GM12878 (cell line): ENCODE results near the gene PIK3C2B. TPM values are rescaled to one million over a fixed set of nuclear protein-coding genes. Genes with fewer than 3 reads are reported as not detected.

Experiments used
- BCL11A ChIP-seq: IDR thresholded peaks from 2 replicates; pipeline ENCODE4 v1.6.1; 2011; ENCODE audit warnings: low read depth, low read length
- BMI1 ChIP-seq: fragments of 450-650 bp; IDR thresholded peaks from 2 replicates; pipeline ENCODE4 v1.6.1; 2016; ENCODE audit warnings: mild to moderate bottlenecking, moderate library complexity, borderline replicate concordance
- EGR1 ChIP-seq, 2 experiments: IDR thresholded peaks; 1 replicate in 1 of 2; 2 replicates in 1 of 2; pipeline ENCODE4 v1.6.1; 2011 to 2012; ENCODE audit warnings: low read depth in 2 of 2, low read length in 2 of 2, borderline replicate concordance in 1 of 2, mild to moderate bottlenecking in 1 of 2, moderate library complexity in 1 of 2
- EZH2 ChIP-seq: IDR thresholded peaks from 2 replicates; pipeline ENCODE4 v1.6.1; 2012; ENCODE audit warnings: low read depth, mild to moderate bottlenecking, control low read depth, inconsistent platforms, low read length, borderline replicate concordance; ENCODE audit not compliant: control insufficient read depth
- SREBF1 ChIP-seq: IDR thresholded peaks from 2 replicates; pipeline ENCODE4 v1.6.1; 2012; ENCODE audit warnings: mild to moderate bottlenecking, low read length
- ZNF217 ChIP-seq: fragments of 450-650 bp; IDR thresholded peaks from 2 replicates; pipeline ENCODE4 v1.6.1; 2017; ENCODE audit warnings: antibody characterized with exemption, mild to moderate bottlenecking
- polyA plus RNA-seq, 11 experiments: library from polyadenylated mRNA; depleted of rRNA in 4 of 11; unstranded in 6 of 11; stranded (reverse) in 5 of 11; fragments of >200 nt; fragmentation: Nextera tagmentation in 4 of 11; fragmentation: Illumina TruSeq in 1 of 11; extraction: Ambion mirVana in 4 of 11; extraction: Trizol in 1 of 11; gene quantifications; 1 replicate in 1 of 11; 2 replicates in 10 of 11; pipeline versions ENCODE4 v1.2.1 to v1.2.3, GENCODE V29; 2011 to 2016; ENCODE audit warnings: inconsistent platforms in 2 of 11, missing spikeins in 2 of 11, low read depth in 1 of 11
- total RNA-seq, 4 experiments: library from RNA; depleted of rRNA in 3 of 4; stranded (reverse); fragments of >200 nt in 3 of 4; fragmentation: Illumina TruSeq in 1 of 4; extraction: Trizol in 1 of 4; gene quantifications; 2 replicates each; pipeline versions ENCODE4 v1.2.1 to v1.2.3, GENCODE V29; 2013 to 2021
- TF ChIP-seq, protein P1 (sequence below): fragments of 450-650 bp; IDR thresholded peaks from 2 replicates; pipeline ENCODE4 v1.6.1; 2017; ENCODE audit warnings: low read depth, mild to moderate bottlenecking, moderate library complexity
- TF ChIP-seq, protein P2 (sequence below): fragments of 450-650 bp; IDR thresholded peaks from 2 replicates; pipeline ENCODE4 v1.6.1; 2018; ENCODE audit warnings: mild to moderate bottlenecking, low read depth, moderate library complexity; ENCODE audit not compliant: partially characterized antibody
- TF ChIP-seq, protein P3 (sequence below): IDR thresholded peaks from 2 replicates; pipeline ENCODE4 v1.6.1; 2011; ENCODE audit warnings: low read depth, mild to moderate bottlenecking, low read length, moderate library complexity, borderline replicate concordance; ENCODE audit errors: extremely low read depth
- TF ChIP-seq, protein P4 (sequence below): fragments of 450-650 bp; formaldehyde crosslinking; IDR thresholded peaks from 2 replicates; pipeline ENCODE4 v1.5.0; 2022; ENCODE audit warnings: mild to moderate bottlenecking, missing genetic modification characterization
- TF ChIP-seq, protein P5 (sequence below): fragments of 450-650 bp; IDR thresholded peaks from 2 replicates; pipeline ENCODE4 v1.6.1; 2016; ENCODE audit warnings: mild to moderate bottlenecking

The PIK3C2B gene
- total and polyA plus RNA-seq, 10 of the 15 experiments (the other 5 are each of a cell fraction or from before 2014, with no cell fraction given), result 2.2 to 38.1 (median 11.4) TPM

DNA sequence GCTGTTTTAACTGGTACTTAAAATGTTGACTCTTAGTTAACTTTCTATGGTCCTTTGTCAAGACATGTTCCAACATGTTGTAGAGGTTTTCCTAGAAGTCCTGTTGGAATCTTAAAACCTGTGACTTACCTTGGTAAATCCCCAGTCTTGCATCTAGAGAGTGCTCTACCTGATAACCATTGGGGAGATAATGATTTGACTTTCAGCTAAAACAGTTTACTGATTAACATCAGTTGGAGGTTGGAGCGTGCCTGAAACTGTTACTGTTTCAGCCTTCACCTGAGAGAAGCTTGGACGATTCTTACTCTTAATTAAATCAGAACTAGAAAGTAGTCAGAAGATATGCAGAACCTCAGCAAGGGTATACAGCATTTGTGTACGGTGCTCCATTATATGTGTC is 30.4 kb upstream of the PIK3C2B start (continued):
- no peak for TF ChIP-seq BCL11A
- no peak for TF ChIP-seq EGR1 (IDR thresholded peaks at IDR 0.05; ENCODE audit: borderline replicate concordance in 1 of 2, low read depth in 2 of 2, low read length in 2 of 2)
- no peak for TF ChIP-seq BMI1
- TF ChIP-seq, protein P1, sequence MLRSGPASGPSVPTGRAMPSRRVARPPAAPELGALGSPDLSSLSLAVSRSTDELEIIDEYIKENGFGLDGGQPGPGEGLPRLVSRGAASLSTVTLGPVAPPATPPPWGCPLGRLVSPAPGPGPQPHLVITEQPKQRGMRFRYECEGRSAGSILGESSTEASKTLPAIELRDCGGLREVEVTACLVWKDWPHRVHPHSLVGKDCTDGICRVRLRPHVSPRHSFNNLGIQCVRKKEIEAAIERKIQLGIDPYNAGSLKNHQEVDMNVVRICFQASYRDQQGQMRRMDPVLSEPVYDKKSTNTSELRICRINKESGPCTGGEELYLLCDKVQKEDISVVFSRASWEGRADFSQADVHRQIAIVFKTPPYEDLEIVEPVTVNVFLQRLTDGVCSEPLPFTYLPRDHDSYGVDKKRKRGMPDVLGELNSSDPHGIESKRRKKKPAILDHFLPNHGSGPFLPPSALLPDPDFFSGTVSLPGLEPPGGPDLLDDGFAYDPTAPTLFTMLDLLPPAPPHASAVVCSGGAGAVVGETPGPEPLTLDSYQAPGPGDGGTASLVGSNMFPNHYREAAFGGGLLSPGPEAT, result 0 out of 2 replicates have a peak, but pooled peaks have one; percentile 22
- 0 out of 2 replicates have a peak, but pooled peaks have one; percentile 51 for TF ChIP-seq ZNF217
- TF ChIP-seq, protein P2, sequence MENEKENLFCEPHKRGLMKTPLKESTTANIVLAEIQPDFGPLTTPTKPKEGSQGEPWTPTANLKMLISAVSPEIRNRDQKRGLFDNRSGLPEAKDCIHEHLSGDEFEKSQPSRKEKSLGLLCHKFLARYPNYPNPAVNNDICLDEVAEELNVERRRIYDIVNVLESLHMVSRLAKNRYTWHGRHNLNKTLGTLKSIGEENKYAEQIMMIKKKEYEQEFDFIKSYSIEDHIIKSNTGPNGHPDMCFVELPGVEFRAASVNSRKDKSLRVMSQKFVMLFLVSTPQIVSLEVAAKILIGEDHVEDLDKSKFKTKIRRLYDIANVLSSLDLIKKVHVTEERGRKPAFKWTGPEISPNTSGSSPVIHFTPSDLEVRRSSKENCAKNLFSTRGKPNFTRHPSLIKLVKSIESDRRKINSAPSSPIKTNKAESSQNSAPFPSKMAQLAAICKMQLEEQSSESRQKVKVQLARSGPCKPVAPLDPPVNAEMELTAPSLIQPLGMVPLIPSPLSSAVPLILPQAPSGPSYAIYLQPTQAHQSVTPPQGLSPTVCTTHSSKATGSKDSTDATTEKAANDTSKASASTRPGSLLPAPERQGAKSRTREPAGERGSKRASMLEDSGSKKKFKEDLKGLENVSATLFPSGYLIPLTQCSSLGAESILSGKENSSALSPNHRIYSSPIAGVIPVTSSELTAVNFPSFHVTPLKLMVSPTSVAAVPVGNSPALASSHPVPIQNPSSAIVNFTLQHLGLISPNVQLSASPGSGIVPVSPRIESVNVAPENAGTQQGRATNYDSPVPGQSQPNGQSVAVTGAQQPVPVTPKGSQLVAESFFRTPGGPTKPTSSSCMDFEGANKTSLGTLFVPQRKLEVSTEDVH, result no peak
- TF ChIP-seq, protein P3, sequence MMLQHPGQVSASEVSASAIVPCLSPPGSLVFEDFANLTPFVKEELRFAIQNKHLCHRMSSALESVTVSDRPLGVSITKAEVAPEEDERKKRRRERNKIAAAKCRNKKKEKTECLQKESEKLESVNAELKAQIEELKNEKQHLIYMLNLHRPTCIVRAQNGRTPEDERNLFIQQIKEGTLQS, result no peak
- TF ChIP-seq, protein P4, sequence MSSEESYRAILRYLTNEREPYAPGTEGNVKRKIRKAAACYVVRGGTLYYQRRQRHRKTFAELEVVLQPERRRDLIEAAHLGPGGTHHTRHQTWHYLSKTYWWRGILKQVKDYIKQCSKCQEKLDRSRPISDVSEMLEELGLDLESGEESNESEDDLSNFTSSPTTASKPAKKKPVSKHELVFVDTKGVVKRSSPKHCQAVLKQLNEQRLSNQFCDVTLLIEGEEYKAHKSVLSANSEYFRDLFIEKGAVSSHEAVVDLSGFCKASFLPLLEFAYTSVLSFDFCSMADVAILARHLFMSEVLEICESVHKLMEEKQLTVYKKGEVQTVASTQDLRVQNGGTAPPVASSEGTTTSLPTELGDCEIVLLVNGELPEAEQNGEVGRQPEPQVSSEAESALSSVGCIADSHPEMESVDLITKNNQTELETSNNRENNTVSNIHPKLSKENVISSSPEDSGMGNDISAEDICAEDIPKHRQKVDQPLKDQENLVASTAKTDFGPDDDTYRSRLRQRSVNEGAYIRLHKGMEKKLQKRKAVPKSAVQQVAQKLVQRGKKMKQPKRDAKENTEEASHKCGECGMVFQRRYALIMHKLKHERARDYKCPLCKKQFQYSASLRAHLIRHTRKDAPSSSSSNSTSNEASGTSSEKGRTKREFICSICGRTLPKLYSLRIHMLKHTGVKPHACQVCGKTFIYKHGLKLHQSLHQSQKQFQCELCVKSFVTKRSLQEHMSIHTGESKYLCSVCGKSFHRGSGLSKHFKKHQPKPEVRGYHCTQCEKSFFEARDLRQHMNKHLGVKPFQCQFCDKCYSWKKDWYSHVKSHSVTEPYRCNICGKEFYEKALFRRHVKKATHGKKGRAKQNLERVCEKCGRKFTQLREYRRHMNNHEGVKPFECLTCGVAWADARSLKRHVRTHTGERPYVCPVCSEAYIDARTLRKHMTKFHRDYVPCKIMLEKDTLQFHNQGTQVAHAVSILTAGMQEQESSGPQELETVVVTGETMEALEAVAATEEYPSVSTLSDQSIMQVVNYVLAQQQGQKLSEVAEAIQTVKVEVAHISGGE (CRISPR knock-in tag), result no peak
- no peak for TF ChIP-seq SREBF1
- TF ChIP-seq EZH2, result no peak
- TF ChIP-seq, protein P5, sequence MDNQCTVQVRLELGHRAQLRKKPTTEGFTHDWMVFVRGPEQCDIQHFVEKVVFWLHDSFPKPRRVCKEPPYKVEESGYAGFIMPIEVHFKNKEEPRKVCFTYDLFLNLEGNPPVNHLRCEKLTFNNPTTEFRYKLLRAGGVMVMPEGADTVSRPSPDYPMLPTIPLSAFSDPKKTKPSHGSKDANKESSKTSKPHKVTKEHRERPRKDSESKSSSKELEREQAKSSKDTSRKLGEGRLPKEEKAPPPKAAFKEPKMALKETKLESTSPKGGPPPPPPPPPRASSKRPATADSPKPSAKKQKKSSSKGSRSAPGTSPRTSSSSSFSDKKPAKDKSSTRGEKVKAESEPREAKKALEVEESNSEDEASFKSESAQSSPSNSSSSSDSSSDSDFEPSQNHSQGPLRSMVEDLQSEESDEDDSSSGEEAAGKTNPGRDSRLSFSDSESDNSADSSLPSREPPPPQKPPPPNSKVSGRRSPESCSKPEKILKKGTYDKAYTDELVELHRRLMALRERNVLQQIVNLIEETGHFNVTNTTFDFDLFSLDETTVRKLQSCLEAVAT, result no peak
